K562 (cell line): ENCODE results near the gene DCDC2.

Experiments
- ARNT ChIP-seq, 2 experiments: fragments of 450-650 bp; IDR thresholded peaks; 2 replicates each; pipeline ENCODE4 v1.6.1; 2016; ENCODE audit warnings: mild to moderate bottlenecking in 1 of 2
- CBX3 ChIP-seq, 2 experiments: IDR thresholded peaks; 1 replicate in 1 of 2; 2 replicates in 1 of 2; pipeline ENCODE4 v1.6.1; 2012; ENCODE audit warnings: inconsistent platforms in 2 of 2, low read length in 2 of 2, borderline replicate concordance in 1 of 2, control low read depth in 1 of 2
- DNMT1 ChIP-seq: fragments of 450-650 bp; IDR thresholded peaks from 2 replicates; pipeline ENCODE4 v1.6.1; 2016; ENCODE audit warnings: antibody characterized with exemption, mild to moderate bottlenecking
- EP300 ChIP-seq: IDR thresholded peaks from 2 replicates; pipeline ENCODE4 v1.6.1; 2012; ENCODE audit warnings: low read length, improper control_type of control experiment
- KAT8 ChIP-seq: fragments of 450-650 bp; IDR thresholded peaks from 2 replicates; pipeline ENCODE4 v1.6.1; 2016; ENCODE audit warnings: low read depth, mild to moderate bottlenecking
- NR1H2 ChIP-seq: sonication (generic); formaldehyde crosslinking; IDR thresholded peaks from 2 replicates; pipeline ENCODE4 v1.4.0; 2020; ENCODE audit warnings: mild to moderate bottlenecking, missing genetic modification reagents
- POLR2AphosphoS5 ChIP-seq: IDR thresholded peaks from 2 replicates; pipeline ENCODE4 v1.6.1; 2011; ENCODE audit warnings: mild to moderate bottlenecking, low read depth, low read length, moderate library complexity; ENCODE audit not compliant: control insufficient read depth, insufficient read depth
- SAFB2 ChIP-seq: fragments of 200-400 bp; formaldehyde crosslinking; IDR thresholded peaks from 2 replicates; pipeline ENCODE4 v1.6.1; 2018; ENCODE audit warnings: borderline replicate concordance, low read length, low read depth, moderate library complexity; ENCODE audit not compliant: severe bottlenecking
- SMARCA4 ChIP-seq: fragments of 450-650 bp; IDR thresholded peaks from 2 replicates; pipeline ENCODE4 v1.6.1; 2016
- ZNF354B ChIP-seq: fragments of 250-450 bp; sonication (Bioruptor Pico); IDR thresholded peaks from 2 replicates; pipeline ENCODE4 v1.4.0; 2020
- ZNF583 ChIP-seq: fragments of 250-450 bp; sonication (Bioruptor Pico); IDR thresholded peaks from 2 replicates; pipeline ENCODE4 v1.4.0; 2020
- TF ChIP-seq, protein P1 (sequence below), 3 experiments: IDR thresholded peaks in 2 of 3; conservative IDR thresholded peaks in 1 of 3; 2 replicates each; pipeline ENCODE4 v1.5.1; 2011 to 2012; ENCODE audit warnings: low read length in 3 of 3, mild to moderate bottlenecking in 3 of 3, control low read depth in 2 of 3, improper control_type of control experiment in 1 of 3, inconsistent platforms in 1 of 3, low read depth in 1 of 3, mixed read lengths in 1 of 3, moderate library complexity in 1 of 3; ENCODE audit not compliant: insufficient read depth in 2 of 3
- TF ChIP-seq, protein P2 (sequence below): sonication (generic); formaldehyde crosslinking; IDR thresholded peaks from 2 replicates; pipeline ENCODE4 v1.8.0; 2022; ENCODE audit warnings: mild to moderate bottlenecking, missing genetic modification reagents, borderline replicate concordance

DNA sequence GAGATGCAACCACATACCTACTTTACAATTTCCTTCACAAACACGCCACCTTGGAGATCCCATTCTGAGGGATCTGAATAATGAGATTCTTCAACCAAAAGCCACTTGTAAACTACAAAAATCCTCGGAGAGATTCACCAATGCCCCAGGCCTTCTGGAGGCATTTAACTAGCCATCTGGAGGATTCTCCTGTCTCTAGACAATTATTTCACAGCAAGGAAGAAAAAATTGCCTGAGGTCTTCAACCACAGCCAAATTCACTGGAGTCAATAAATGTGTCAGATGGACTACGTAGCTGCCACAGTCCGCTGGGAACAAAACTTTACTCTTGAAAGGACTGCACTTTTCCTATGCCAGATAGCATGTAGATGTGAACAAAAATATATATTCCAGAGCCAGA lies 19.0 kb upstream of the DCDC2 start:
- TF ChIP-seq ARNT (IDR thresholded peaks at IDR 0.05) (no peak), SMARCA4 (no peak), ZNF354B (no peak), CBX3 (IDR thresholded peaks at IDR 0.05; ENCODE audit: borderline replicate concordance in 1 of 2, low read length in 2 of 2) (no peak), ZNF583 (CRISPR knock-in tag) (no peak), NR1H2 (CRISPR knock-in tag) (no peak), EP300 (no peak), POLR2AphosphoS5 (no peak), SAFB2 (no peak), DNMT1 (no peak), KAT8 (no peak)
- TF ChIP-seq, protein P1, sequence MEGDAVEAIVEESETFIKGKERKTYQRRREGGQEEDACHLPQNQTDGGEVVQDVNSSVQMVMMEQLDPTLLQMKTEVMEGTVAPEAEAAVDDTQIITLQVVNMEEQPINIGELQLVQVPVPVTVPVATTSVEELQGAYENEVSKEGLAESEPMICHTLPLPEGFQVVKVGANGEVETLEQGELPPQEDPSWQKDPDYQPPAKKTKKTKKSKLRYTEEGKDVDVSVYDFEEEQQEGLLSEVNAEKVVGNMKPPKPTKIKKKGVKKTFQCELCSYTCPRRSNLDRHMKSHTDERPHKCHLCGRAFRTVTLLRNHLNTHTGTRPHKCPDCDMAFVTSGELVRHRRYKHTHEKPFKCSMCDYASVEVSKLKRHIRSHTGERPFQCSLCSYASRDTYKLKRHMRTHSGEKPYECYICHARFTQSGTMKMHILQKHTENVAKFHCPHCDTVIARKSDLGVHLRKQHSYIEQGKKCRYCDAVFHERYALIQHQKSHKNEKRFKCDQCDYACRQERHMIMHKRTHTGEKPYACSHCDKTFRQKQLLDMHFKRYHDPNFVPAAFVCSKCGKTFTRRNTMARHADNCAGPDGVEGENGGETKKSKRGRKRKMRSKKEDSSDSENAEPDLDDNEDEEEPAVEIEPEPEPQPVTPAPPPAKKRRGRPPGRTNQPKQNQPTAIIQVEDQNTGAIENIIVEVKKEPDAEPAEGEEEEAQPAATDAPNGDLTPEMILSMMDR (IDR thresholded peaks at IDR 0.05 in 2 of 3, conservative IDR thresholded peaks at IDR 0.05 in 1 of 3; ENCODE audit: insufficient read depth in 2 of 3, low read depth in 1 of 3, low read length in 3 of 3): no peak
- TF ChIP-seq, protein P2, sequence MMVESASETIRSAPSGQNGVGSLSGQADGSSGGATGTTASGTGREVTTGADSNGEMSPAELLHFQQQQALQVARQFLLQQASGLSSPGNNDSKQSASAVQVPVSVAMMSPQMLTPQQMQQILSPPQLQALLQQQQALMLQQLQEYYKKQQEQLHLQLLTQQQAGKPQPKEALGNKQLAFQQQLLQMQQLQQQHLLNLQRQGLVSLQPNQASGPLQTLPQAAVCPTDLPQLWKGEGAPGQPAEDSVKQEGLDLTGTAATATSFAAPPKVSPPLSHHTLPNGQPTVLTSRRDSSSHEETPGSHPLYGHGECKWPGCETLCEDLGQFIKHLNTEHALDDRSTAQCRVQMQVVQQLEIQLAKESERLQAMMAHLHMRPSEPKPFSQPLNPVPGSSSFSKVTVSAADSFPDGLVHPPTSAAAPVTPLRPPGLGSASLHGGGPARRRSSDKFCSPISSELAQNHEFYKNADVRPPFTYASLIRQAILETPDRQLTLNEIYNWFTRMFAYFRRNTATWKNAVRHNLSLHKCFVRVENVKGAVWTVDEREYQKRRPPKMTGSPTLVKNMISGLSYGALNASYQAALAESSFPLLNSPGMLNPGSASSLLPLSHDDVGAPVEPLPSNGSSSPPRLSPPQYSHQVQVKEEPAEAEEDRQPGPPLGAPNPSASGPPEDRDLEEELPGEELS (CRISPR knock-in tag): no peak
